Sigmoid colon (tissue), 7 donors: ENCODE measurements around the gene SMC1B. TPM values are rescaled to one million over a fixed set of nuclear protein-coding genes. Genes with fewer than 3 reads are reported as not detected.

Experiments used
- DNase-seq: peaks from one replicate; pipeline ENCODE4 v3.0.0-alpha.2; 2019
- H3K27ac ChIP-seq, 4 donors: fragments of 200-600 bp; sonication (generic); one replicate each; pipeline ENCODE4 v1.5.1; 2016 to 2019; ENCODE audit warnings: mild to moderate bottlenecking in 1 of 4
- H3K27me3 ChIP-seq, 3 donors: fragments of 200-600 bp; sonication (generic); one replicate each; pipeline ENCODE4 v1.5.1; 2019; ENCODE audit warnings: mild to moderate bottlenecking in 1 of 3
- H3K36me3 ChIP-seq, 4 donors: fragments of 200-600 bp; sonication (generic); one replicate each; pipeline ENCODE4 v1.5.1; 2016 to 2019
- H3K4me1 ChIP-seq, 4 donors: fragments of 200-600 bp; sonication (generic); one replicate each; pipeline ENCODE4 v1.5.1; 2017 to 2019
- H3K4me3 ChIP-seq, 4 donors: fragments of 200-600 bp; sonication (generic); one replicate each; pipeline ENCODE4 v1.5.1; 2017 to 2019; ENCODE audit warnings: mild to moderate bottlenecking in 2 of 4, moderate library complexity in 1 of 4
- H3K9me3 ChIP-seq, 4 donors: fragments of 200-600 bp in 3 of 4; sonication (generic) in 3 of 4; one replicate each; pipeline versions ENCODE4 v1.5.1 to v1.6.1; 2013 to 2019
- EP300 ChIP-seq, 4 donors: sonication (generic); formaldehyde crosslinking; IDR thresholded peaks; one replicate each; pipeline ENCODE4 v1.6.1; 2017; ENCODE audit warnings: antibody characterized with exemption in 4 of 4
- POLR2A ChIP-seq, 2 donors: fragments of 450-650 bp; IDR thresholded peaks; one replicate each; pipeline ENCODE4 v1.6.1; 2016; ENCODE audit warnings: antibody characterized with exemption in 2 of 2, mild to moderate bottlenecking in 2 of 2, moderate library complexity in 2 of 2
- POLR2AphosphoS5 ChIP-seq, 4 donors: sonication (generic); formaldehyde crosslinking; IDR thresholded peaks; one replicate each; pipeline ENCODE4 v1.6.1; 2017; ENCODE audit warnings: antibody characterized with exemption in 4 of 4
- WGBS, 2 donors: extraction: QIAGEN DNeasy Blood & Tissue Kit; methylation state at CpG; one replicate each; pipeline ENCODE4 v1.1.7; 2013; 5-methylcytosine and 5-hydroxymethylcytosine counted together
- intact Hi-C: fragments of 100-400 bp; cut with DNase I; formaldehyde crosslinking; loops from one replicate; pipeline ENCODE4 v1.15.1; 2023
- polyA plus RNA-seq, 3 donors: library from polyadenylated mRNA; stranded (reverse); fragments of 200-250 nt; gene quantifications; one replicate each; pipeline ENCODE4 v1.2.3, GENCODE V29; 2013
- total RNA-seq, 4 donors: library from RNA; depleted of rRNA; stranded (reverse); fragments of >200 nt; gene quantifications; one replicate each; pipeline ENCODE4 v1.1.0, GENCODE V29; 2016
- TF ChIP-seq, protein P1 (sequence below), 4 experiments: fragments of 450-650 bp in 3 of 4; fragments of 200-600 bp in 1 of 4; IDR thresholded peaks; one replicate each; pipeline ENCODE4 v1.5.1; 2016 to 2019; ENCODE audit warnings: antibody characterized with exemption in 4 of 4, mild to moderate bottlenecking in 3 of 4, moderate library complexity in 2 of 4
- donor health status: healthy with polysubstance abuse.
- donor health status: Bipolar disorder and iron deficiency.
- donor health status: healthy.

The SMC1B gene
- total and polyA plus RNA-seq, 7 donors = 0.07 TPM; not detected in 6

DNA sequence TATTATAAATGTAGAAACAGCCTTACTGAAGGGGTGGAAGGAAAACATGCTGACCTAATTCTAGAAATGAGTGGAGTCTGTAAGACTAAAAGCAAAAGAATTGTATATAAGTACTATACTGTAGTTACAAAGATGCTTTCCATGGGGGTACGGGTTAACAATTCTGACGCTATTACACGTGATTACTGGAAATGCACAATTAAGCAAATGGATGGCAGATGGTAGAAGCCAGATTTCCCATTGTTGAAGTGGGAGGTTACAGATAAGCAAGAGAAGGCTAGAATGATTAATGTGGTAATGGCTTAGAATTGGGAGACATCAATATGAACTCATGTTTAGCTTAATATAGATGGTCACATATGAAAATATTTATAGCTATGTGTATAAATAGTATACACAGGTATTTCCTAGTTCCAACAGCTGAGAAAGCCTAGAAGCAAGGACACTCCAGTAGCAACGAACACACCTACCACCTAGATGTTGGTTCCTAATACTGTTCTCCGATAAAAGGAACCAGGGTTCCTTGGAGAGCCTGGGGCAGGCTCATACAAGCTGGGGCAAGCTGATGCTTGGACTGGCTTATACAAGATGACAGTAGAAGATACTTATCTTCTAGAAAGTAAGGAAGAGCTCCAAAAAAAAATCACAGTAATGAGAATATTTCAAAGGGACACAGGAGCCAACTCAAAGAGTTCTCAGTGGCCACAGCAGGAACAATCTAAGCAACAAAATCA lies 13.5 kb downstream of the SMC1B start:
- H3K27ac ChIP-seq = no peak overlapping the region
- DNase-seq = no peak
- H3K4me3 ChIP-seq = no peak overlapping the region
- intact Hi-C loops = no loop called here
- no peak for TF ChIP-seq POLR2AphosphoS5 (IDR thresholded peaks at IDR 0.05)
- TF ChIP-seq POLR2A (IDR thresholded peaks at IDR 0.05) = no peak
- TF ChIP-seq, protein P1, sequence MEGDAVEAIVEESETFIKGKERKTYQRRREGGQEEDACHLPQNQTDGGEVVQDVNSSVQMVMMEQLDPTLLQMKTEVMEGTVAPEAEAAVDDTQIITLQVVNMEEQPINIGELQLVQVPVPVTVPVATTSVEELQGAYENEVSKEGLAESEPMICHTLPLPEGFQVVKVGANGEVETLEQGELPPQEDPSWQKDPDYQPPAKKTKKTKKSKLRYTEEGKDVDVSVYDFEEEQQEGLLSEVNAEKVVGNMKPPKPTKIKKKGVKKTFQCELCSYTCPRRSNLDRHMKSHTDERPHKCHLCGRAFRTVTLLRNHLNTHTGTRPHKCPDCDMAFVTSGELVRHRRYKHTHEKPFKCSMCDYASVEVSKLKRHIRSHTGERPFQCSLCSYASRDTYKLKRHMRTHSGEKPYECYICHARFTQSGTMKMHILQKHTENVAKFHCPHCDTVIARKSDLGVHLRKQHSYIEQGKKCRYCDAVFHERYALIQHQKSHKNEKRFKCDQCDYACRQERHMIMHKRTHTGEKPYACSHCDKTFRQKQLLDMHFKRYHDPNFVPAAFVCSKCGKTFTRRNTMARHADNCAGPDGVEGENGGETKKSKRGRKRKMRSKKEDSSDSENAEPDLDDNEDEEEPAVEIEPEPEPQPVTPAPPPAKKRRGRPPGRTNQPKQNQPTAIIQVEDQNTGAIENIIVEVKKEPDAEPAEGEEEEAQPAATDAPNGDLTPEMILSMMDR (IDR thresholded peaks at IDR 0.05) = no peak
- no peak for TF ChIP-seq EP300 (IDR thresholded peaks at IDR 0.05)
- 93 to 94% methylated on average over 5 of the region's 5 CpGs for WGBS, 2 donors
- H3K4me1 ChIP-seq = no peaks in the 10 kb centered on the region
- no peaks in the 10 kb centered on the region for H3K36me3 ChIP-seq
- no peaks in the 10 kb centered on the region for H3K9me3 ChIP-seq
- H3K27me3 ChIP-seq = peaks cover 0 to 5% (median 0%) of the 10 kb centered on the region in 3 donors

DNA sequence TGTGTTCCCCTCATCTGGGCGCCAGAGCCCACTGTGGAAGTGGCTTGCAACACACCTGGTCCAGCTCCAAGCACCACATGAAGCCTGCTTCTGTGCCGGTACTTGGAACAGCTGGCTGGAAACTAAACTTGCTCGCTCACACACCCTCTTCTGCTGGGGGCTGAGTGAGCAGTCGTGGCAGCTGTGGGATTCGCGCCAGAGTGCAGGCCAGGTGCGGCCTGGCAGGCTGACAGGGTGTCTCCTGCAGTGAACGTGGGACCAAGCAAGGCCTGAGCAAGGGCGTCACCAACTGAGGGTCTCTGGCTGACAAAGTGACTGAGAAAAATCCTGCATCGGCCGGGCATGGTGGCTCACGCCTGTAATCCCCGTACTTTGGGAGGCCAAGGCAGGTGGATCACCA lies 15.2 kb downstream of the SMC1B start:
- Histone ChIP-seq H3K27ac (no peak overlapping the region), H3K4me3 (no peak overlapping the region), H3K27me3 (peaks cover 0 to 5% (median 0%) of the 10 kb centered on the region in 3 donors), H3K36me3 (no peaks in the 10 kb centered on the region), H3K9me3 (no peaks in the 10 kb centered on the region), H3K4me1 (no peaks in the 10 kb centered on the region)
- DNase-seq = no peak
- 89 to 93% methylated on average over 13 of the region's 13 CpGs for WGBS, 2 donors
- intact Hi-C loops = no loop called here
- TF ChIP-seq EP300 (IDR thresholded peaks at IDR 0.05) (no peak), POLR2A (IDR thresholded peaks at IDR 0.05) (no peak), POLR2AphosphoS5 (IDR thresholded peaks at IDR 0.05) (no peak)
- TF ChIP-seq, protein P1 (IDR thresholded peaks at IDR 0.05) = no peak

DNA sequence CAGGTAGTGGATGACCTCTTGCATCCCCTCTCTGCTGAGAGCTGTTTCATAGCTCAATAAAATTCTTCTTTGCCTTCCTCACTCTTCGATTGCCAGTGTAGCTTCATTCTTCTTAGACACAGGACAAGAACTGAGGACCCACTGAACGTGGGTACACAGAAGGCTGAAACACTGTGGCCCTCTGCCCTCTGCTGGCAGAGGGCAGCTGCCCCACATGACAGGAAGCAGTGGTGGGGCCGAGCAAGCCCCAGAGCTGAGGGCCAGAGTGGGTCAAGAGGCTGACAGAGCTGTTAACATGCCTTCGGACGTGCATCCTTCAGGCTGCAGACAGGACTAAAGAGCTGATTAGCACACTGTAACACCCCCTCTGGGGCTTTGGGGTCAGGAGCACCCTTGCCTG lies 15.6 kb downstream of the SMC1B start:
- WGBS, 2 donors = 77 to 89% methylated on average over 5 of the region's 5 CpGs
- Histone ChIP-seq H3K4me1 (no peaks in the 10 kb centered on the region), H3K9me3 (no peaks in the 10 kb centered on the region), H3K27me3 (peaks cover 0 to 5% (median 0%) of the 10 kb centered on the region in 3 donors), H3K4me3 (no peak overlapping the region), H3K36me3 (no peaks in the 10 kb centered on the region), H3K27ac (no peak overlapping the region)
- TF ChIP-seq, protein P1 (IDR thresholded peaks at IDR 0.05) = no peak
- TF ChIP-seq POLR2A (IDR thresholded peaks at IDR 0.05) (no peak), POLR2AphosphoS5 (IDR thresholded peaks at IDR 0.05) (no peak), EP300 (IDR thresholded peaks at IDR 0.05) (no peak)
- DNase-seq = no peak
- intact Hi-C loops = no loop called here

DNA sequence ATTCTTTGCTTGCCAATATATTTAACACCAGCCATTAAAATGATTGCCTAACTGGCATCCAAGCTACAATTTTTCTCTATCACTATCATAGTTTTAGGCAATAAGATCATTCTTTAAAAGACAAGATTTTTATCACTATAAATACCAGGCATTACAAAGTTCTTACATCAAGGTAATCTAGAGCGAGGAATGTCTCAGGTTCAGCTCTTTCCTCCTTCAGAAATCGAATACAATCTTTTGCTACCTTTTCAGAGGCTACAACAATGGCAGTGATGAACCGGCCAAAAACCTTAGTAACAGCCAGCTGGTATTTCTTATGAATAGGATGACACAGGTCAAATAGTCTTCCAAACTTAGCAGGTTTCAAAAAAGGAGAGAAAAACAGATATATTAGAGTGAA lies 23.9 kb downstream of the SMC1B start:
- Histone ChIP-seq H3K36me3 (no peaks in the 10 kb centered on the region), H3K27me3 (no peaks in the 10 kb centered on the region), H3K9me3 (no peaks in the 10 kb centered on the region), H3K27ac (no peak overlapping the region), H3K4me3 (no peak overlapping the region), H3K4me1 (no peaks in the 10 kb centered on the region)
- no peak for TF ChIP-seq EP300 (IDR thresholded peaks at IDR 0.05)
- intact Hi-C loops = no loop called here
- WGBS, 2 donors = 85 to 89% methylated on average over 3 of the region's 3 CpGs
- no peak for DNase-seq

DNA sequence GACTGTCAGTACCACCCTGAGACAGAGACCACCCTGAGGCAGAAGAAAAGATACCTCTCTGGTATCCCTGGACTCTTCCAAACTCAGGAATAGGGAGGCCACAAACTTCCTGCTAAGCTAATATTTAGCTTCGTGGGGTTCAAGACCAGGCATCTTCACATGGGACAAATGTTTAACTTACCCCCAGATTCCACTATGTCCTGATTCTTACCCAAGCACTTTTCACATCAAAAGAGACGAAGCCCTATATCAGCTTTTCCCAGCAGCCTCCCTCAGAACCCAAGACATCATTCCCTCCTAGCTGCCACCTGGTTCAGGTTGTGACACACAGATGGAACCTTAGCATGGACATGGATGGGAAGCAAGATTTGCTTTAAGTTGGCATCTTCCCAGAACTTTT lies 32.1 kb downstream of the SMC1B start:
- intact Hi-C loops = no loop called here
- 89 to 90% methylated on average over 2 of the region's 2 CpGs for WGBS, 2 donors
- no peak for DNase-seq
- Histone ChIP-seq H3K27ac (no peak overlapping the region), H3K9me3 (no peaks in the 10 kb centered on the region), H3K4me3 (no peak overlapping the region), H3K4me1 (peaks cover 0 to 5% (median 2%) of the 10 kb centered on the region in 4 donors), H3K27me3 (no peaks in the 10 kb centered on the region), H3K36me3 (no peaks in the 10 kb centered on the region)
- TF ChIP-seq POLR2A (IDR thresholded peaks at IDR 0.05) (no peak), POLR2AphosphoS5 (IDR thresholded peaks at IDR 0.05) (no peak)
- TF ChIP-seq, protein P1 (IDR thresholded peaks at IDR 0.05) = no peak
